H1 (cell line): ENCODE data around the gene IFT25. TPM values are rescaled to one million over a fixed set of nuclear protein-coding genes. Genes with fewer than 3 reads are reported as not detected.

ENCODE experiments used
- CBX5 ChIP-seq: fragments of 300-800, 300-1000 bp; sonication (generic); IDR thresholded peaks from 2 replicates; pipeline ENCODE4 v1.7.1; 2016; ENCODE audit warnings: antibody characterized with exemption, low read length, low read depth
- CHD1 ChIP-seq: IDR thresholded peaks from 2 replicates; pipeline ENCODE4 v1.6.1; 2012; ENCODE audit warnings: low read depth, low read length, improper control_type of control experiment
- GABPA ChIP-seq: IDR thresholded peaks from 2 replicates; pipeline ENCODE4 v1.6.1; 2011; ENCODE audit warnings: mild to moderate bottlenecking, low read length, moderate library complexity, borderline replicate concordance; ENCODE audit not compliant: insufficient read depth
- POLR2A ChIP-seq, 2 experiments: IDR thresholded peaks; 1 replicate in 1 of 2; 2 replicates in 1 of 2; pipeline ENCODE4 v1.6.1; 2011; ENCODE audit warnings: low read depth in 2 of 2, low read length in 2 of 2, mild to moderate bottlenecking in 2 of 2; ENCODE audit errors: control extremely low read depth in 1 of 2
- RXRA ChIP-seq: IDR thresholded peaks from 2 replicates; pipeline ENCODE4 v1.6.1; 2011; ENCODE audit warnings: low read depth, mild to moderate bottlenecking, low read length, moderate library complexity; ENCODE audit not compliant: insufficient read depth
- TAF1 ChIP-seq: IDR thresholded peaks from 2 replicates; pipeline ENCODE4 v1.6.1; 2011; ENCODE audit warnings: mild to moderate bottlenecking, low read depth, low read length
- TBP ChIP-seq: IDR thresholded peaks from 2 replicates; pipeline ENCODE4 v1.6.1; 2011; ENCODE audit warnings: low read depth, low read length, improper control_type of control experiment
- USF2 ChIP-seq: IDR thresholded peaks from 2 replicates; pipeline ENCODE4 v1.6.1; 2011; ENCODE audit warnings: low read length, improper control_type of control experiment
- polyA plus RNA-seq, 7 experiments: library from polyadenylated mRNA; depleted of rRNA in 3 of 7; stranded (reverse) in 5 of 7; unstranded in 2 of 7; fragments of >200 nt in 5 of 7; fragments of 200-250 nt in 2 of 7; gene quantifications; 1 replicate in 5 of 7; 2 replicates in 1 of 7; 4 replicates in 1 of 7; pipeline versions ENCODE4 v1.2.1 to v1.2.3, GENCODE V29; 2011 to 2013; ENCODE audit warnings: missing spikeins in 2 of 7, mixed read lengths in 2 of 7
- total RNA-seq: library from RNA; stranded (reverse); fragmentation: NEBNext Ultra II Directional; extraction: Animal tissue kit (Norgen Biotek cat#: 25700); gene quantifications from 2 replicates; pipeline ENCODE4 v1.2.1, GENCODE V29; 2021

Gene IFT25
- total and polyA plus RNA-seq, 2 of the 8 experiments (the other 6 are each of a cell fraction or from before 2014, with no cell fraction given) = 15.0 to 36.3 TPM

DNA sequence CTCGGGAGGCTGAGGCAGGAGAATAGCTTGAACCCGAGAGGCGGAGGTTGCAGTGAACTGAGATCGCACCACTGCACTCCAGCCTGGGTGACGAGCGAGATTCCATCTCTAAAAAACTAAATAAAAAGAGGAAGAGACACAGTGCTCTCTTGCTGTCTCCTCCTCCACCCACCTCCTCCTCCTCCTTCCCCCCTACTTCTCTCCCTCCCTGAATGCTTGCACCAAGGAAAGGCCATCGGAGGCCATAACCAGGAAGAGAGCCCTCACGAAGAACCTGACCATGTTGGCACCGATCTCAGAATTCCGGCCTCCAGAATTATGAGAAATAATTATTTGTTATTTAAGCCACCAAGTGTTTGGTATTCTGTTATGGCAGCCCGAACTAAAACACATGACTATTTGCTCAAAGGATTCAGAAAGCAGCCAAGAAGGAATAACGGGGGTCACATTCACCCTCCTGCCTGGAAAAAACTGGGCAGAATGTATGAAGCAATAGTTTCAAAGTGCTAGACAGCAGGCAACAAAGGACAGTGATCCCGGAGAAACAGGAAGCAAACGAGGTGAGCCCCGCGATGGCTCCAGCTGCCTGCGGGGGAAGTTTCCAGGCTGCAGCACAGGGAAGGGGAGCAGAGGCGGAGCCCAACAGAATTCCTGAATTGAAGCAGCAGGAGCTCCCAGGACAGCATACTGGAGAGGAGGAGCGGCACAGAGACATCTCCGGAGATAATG, 36.7 kb upstream of the IFT25 start (continued):
- TF ChIP-seq USF2 = no peak
- TF ChIP-seq TAF1 = peak; percentile 71
- TF ChIP-seq CBX5 = no peak
- TF ChIP-seq GABPA = peak; percentile 76; the same call in 1 of the 2 replicates
- no peak for TF ChIP-seq CHD1
- no peak for TF ChIP-seq RXRA
- TF ChIP-seq TBP = peak; percentile 57; the same call in 1 of the 2 replicates
- peak in 1 of 2 experiments; percentile 61; a peak in 2 of 3 replicates for TF ChIP-seq POLR2A (IDR thresholded peaks at IDR 0.05; ENCODE audit: control extremely low read depth in 1 of 2, low read depth in 2 of 2, low read length in 2 of 2)
